Smooth muscle cell of the coronary artery (primary cell): ENCODE measurements around the gene ST13. TPM values are rescaled to one million over a fixed set of nuclear protein-coding genes. Genes with fewer than 3 reads are reported as not detected.

Experiments
- total RNA-seq: library from RNA; depleted of rRNA; stranded (reverse); fragments of >200 nt; gene quantifications from 2 replicates; pipeline ENCODE4 v1.2.3, GENCODE V29; 2014; ENCODE audit warnings: low replicate concordance

Gene ST13
- 202 and 461 TPM in 2 replicates for total RNA-seq

GRCh38 chr22:40856513-40857308 lies at the start of gene ST13, which contains the start of gene XPNPEP3:
Gene ST13, minus strand, starts transcription at chr22:40856639. Its CDS starts 99 bp downstream, at chr22:40856540.
Gene XPNPEP3, plus strand, starts transcription at chr22:40857148. Its CDS starts 34 bp downstream, at chr22:40857182.

GRCh38 chr22:40862013-40862412 lies 5.6 kb upstream of the ST13 start, which contains the start of gene DNAJB7:
Gene DNAJB7, minus strand, starts transcription at chr22:40862113. Its CDS starts 119 bp downstream, at chr22:40861994.

GRCh38 chr22:40818747-40819598 lies 37.5 kb downstream of the ST13 start, which contains the start of gene SLC25A17:
Gene SLC25A17, minus strand, starts transcription at chr22:40819346. Its CDS starts 98 bp downstream, at chr22:40819248.

Other genes with a start within 250 kb of the ST13 start
- gene MRTFA, start 219.9 kb downstream of the ST13 start, total RNA-seq = 20.7 and 24.7 TPM in 2 replicates
- gene MCHR1, start 177.2 kb downstream of the ST13 start, total RNA-seq = 0.38 and 6.1 TPM in 2 replicates
- 6.7 and 11.2 TPM in 2 replicates for gene SLC25A17, start 37.3 kb downstream of the ST13 start, total RNA-seq
- gene XPNPEP3, start 509 bp upstream of the ST13 start, total RNA-seq = 3.8 and 4.6 TPM in 2 replicates
- gene DNAJB7, start 5.5 kb upstream of the ST13 start, total RNA-seq = not detected in 2 replicates
- 39.3 and 75.8 TPM in 2 replicates for gene RBX1, start 94.7 kb upstream of the ST13 start, total RNA-seq
- 26.5 and 32.1 TPM in 2 replicates for gene EP300, start 236.0 kb upstream of the ST13 start, total RNA-seq